Tibial nerve (tissue), 4 donors: Measurements from ENCODE around the gene HSD17B3.
A peak's percentile ranks its signal among the peaks of the same experiment; 100 is the strongest.

Experiments
- EP300 ChIP-seq, 2 donors: sonication (generic); formaldehyde crosslinking; IDR thresholded peaks; one replicate each; pipeline ENCODE4 v1.6.1; 2017; ENCODE audit warnings: antibody characterized with exemption in 2 of 2, mild to moderate bottlenecking in 1 of 2
- POLR2A ChIP-seq, 2 donors: fragments of 450-650 bp; IDR thresholded peaks; one replicate each; pipeline ENCODE4 v1.6.1; 2017; ENCODE audit warnings: antibody characterized with exemption in 2 of 2, mild to moderate bottlenecking in 2 of 2, moderate library complexity in 2 of 2
- TF ChIP-seq, protein P1 (sequence below), 5 experiments: fragments of 200-600 bp in 3 of 5; fragments of 450-650 bp in 2 of 5; sonication (generic) in 3 of 5; IDR thresholded peaks; one replicate each; pipeline ENCODE4 v1.5.1; 2016 to 2019; ENCODE audit warnings: antibody characterized with exemption in 5 of 5, mild to moderate bottlenecking in 3 of 5, moderate library complexity in 2 of 5

GRCh38 chr9:96317335-96317980 is 15.5 kb upstream of the HSD17B3 start:
- TF ChIP-seq, protein P1, sequence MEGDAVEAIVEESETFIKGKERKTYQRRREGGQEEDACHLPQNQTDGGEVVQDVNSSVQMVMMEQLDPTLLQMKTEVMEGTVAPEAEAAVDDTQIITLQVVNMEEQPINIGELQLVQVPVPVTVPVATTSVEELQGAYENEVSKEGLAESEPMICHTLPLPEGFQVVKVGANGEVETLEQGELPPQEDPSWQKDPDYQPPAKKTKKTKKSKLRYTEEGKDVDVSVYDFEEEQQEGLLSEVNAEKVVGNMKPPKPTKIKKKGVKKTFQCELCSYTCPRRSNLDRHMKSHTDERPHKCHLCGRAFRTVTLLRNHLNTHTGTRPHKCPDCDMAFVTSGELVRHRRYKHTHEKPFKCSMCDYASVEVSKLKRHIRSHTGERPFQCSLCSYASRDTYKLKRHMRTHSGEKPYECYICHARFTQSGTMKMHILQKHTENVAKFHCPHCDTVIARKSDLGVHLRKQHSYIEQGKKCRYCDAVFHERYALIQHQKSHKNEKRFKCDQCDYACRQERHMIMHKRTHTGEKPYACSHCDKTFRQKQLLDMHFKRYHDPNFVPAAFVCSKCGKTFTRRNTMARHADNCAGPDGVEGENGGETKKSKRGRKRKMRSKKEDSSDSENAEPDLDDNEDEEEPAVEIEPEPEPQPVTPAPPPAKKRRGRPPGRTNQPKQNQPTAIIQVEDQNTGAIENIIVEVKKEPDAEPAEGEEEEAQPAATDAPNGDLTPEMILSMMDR (IDR thresholded peaks at IDR 0.05) = peak; percentile 64 to 88 (median 84)
- TF ChIP-seq POLR2A (IDR thresholded peaks at IDR 0.05) (no peak), EP300 (IDR thresholded peaks at IDR 0.05) (peak; percentile 18 to 35)
